Tibial nerve (tissue), 4 donors: ENCODE data around the gene TAF11L7. TPM values are rescaled to one million over a fixed set of nuclear protein-coding genes. Genes with fewer than 3 reads are reported as not detected.
"Not testable (repeated sequence)": the region's sequence is repeated elsewhere in the genome, so short reads cannot be mapped to it uniquely, and the experiment has no call there.

Experiments
- DNase-seq, 2 donors: peaks; one replicate each; pipeline ENCODE4 v3.0.0-alpha.2; 2019; ENCODE audit warnings: low spot score in 2 of 2
- H3K27ac ChIP-seq, 4 donors: fragments of 200-600 bp; sonication (generic) in 3 of 4; one replicate each; pipeline ENCODE4 v1.5.1; 2017 to 2019; ENCODE audit warnings: mild to moderate bottlenecking in 1 of 4
- H3K27me3 ChIP-seq, 2 donors: fragments of 200-600 bp; sonication (generic) in 1 of 2; one replicate each; pipeline versions ENCODE4 v1.5.1 to v1.6.0; 2017 to 2019
- H3K36me3 ChIP-seq, 3 donors: fragments of 200-600 bp; sonication (generic); one replicate each; pipeline ENCODE4 v1.5.1; 2018 to 2019
- H3K4me1 ChIP-seq, 4 donors: fragments of 200-600 bp; sonication (generic) in 3 of 4; one replicate each; pipeline ENCODE4 v1.5.1; 2017 to 2019
- H3K4me3 ChIP-seq, 4 donors: fragments of 200-600 bp; sonication (generic) in 3 of 4; one replicate each; pipeline ENCODE4 v1.5.1; 2017 to 2019; ENCODE audit warnings: mild to moderate bottlenecking in 1 of 4, moderate library complexity in 1 of 4
- H3K9me3 ChIP-seq, 4 donors: fragments of 200-600 bp; sonication (generic) in 3 of 4; one replicate each; pipeline ENCODE4 v1.5.1; 2017 to 2019
- CTCF ChIP-seq, 5 experiments: fragments of 200-600 bp in 3 of 5; fragments of 450-650 bp in 2 of 5; sonication (generic) in 3 of 5; IDR thresholded peaks; one replicate each; pipeline ENCODE4 v1.5.1; 2016 to 2019; ENCODE audit warnings: antibody characterized with exemption in 5 of 5, mild to moderate bottlenecking in 3 of 5, moderate library complexity in 2 of 5
- EP300 ChIP-seq, 2 donors: sonication (generic); formaldehyde crosslinking; IDR thresholded peaks; one replicate each; pipeline ENCODE4 v1.6.1; 2017; ENCODE audit warnings: antibody characterized with exemption in 2 of 2, mild to moderate bottlenecking in 1 of 2
- POLR2A ChIP-seq, 2 donors: fragments of 450-650 bp; IDR thresholded peaks; one replicate each; pipeline ENCODE4 v1.6.1; 2017; ENCODE audit warnings: antibody characterized with exemption in 2 of 2, mild to moderate bottlenecking in 2 of 2, moderate library complexity in 2 of 2
- WGBS, 2 donors: methylation state at CpG; one replicate each; pipeline ENCODE4 v1.1.5; 2018; 5-methylcytosine and 5-hydroxymethylcytosine counted together
- total RNA-seq, 4 donors: library from RNA; depleted of rRNA; stranded (reverse); fragments of >200 nt; gene quantifications; one replicate each; pipeline ENCODE4 v1.1.0, GENCODE V29; 2016

The TAF11L7 gene
- not detected for total RNA-seq

- no CpG with 5 or more reads among the region's 16 CpGs for WGBS, 2 donors
- not testable (repeated sequence) for H3K27me3 ChIP-seq, H3K4me3 ChIP-seq, H3K4me1 ChIP-seq, DNase-seq, H3K9me3 ChIP-seq, H3K27ac ChIP-seq, H3K36me3 ChIP-seq
These were observed at the start of gene TAF11L7 for GRCh38 chr5:17585658-17586057. TAF11L7 (minus strand) TSS chr5:17585758.

GRCh38 chr5:17634160-17634559 is 48.6 kb upstream of the TAF11L7 start, which contains the start of gene TAF11L14:
TAF11L14 (plus strand) TSS chr5:17634460.
- Histone ChIP-seq H3K4me1 (no peaks in the 10 kb centered on the region), H3K27me3 (no peaks in the 10 kb centered on the region), H3K36me3 (no peaks in the 10 kb centered on the region), H3K9me3 (no peaks in the 10 kb centered on the region), H3K4me3 (no peak within 1 kb of the TSS), H3K27ac (no peak within 1 kb of the TSS)
- no peak for DNase-seq
- TF ChIP-seq POLR2A (IDR thresholded peaks at IDR 0.05): no peak
- WGBS, 2 donors: 93 to 97% methylated on average over 5 of the region's 5 CpGs

GRCh38 chr5:17631788-17632187 is 46.2 kb upstream of the TAF11L7 start, which contains the start of gene TAF11L13:
TAF11L13 (plus strand) TSS chr5:17632088.
- H3K27ac ChIP-seq, H3K4me1 ChIP-seq, H3K27me3 ChIP-seq, H3K4me3 ChIP-seq, H3K36me3 ChIP-seq, DNase-seq, H3K9me3 ChIP-seq: not testable (repeated sequence)
- 88% methylated on average over 8 of the region's 12 CpGs for WGBS, 2 donors

GRCh38 chr5:17625686-17626085 is 40.1 kb upstream of the TAF11L7 start:
- no peak for TF ChIP-seq CTCF (IDR thresholded peaks at IDR 0.05)
- TF ChIP-seq POLR2A (IDR thresholded peaks at IDR 0.05): no peak
- TF ChIP-seq EP300 (IDR thresholded peaks at IDR 0.05): no peak
- Histone ChIP-seq H3K4me1 (no peaks in the 10 kb centered on the region), H3K27me3 (no peaks in the 10 kb centered on the region), H3K9me3 (no peaks in the 10 kb centered on the region), H3K36me3 (no peaks in the 10 kb centered on the region), H3K27ac (no peak overlapping the region), H3K4me3 (no peak overlapping the region)
- WGBS, 2 donors: 87 to 98% methylated on average over 7 to 11 of the region's 11 CpGs
- no peak for DNase-seq

- Histone ChIP-seq H3K4me1 (no peaks in the 10 kb centered on the region), H3K36me3 (no peaks in the 10 kb centered on the region), H3K9me3 (no peaks in the 10 kb centered on the region), H3K27ac (no peak overlapping the region), H3K27me3 (no peaks in the 10 kb centered on the region), H3K4me3 (no peak overlapping the region)
- no peak for DNase-seq
- no peak for TF ChIP-seq CTCF (IDR thresholded peaks at IDR 0.05)
- TF ChIP-seq POLR2A (IDR thresholded peaks at IDR 0.05): no peak
- no peak for TF ChIP-seq EP300 (IDR thresholded peaks at IDR 0.05)
- WGBS, 2 donors: 85 to 88% methylated on average over 10 to 17 of the region's 17 CpGs
These were observed 35.1 kb upstream of the TAF11L7 start for GRCh38 chr5:17620627-17621026.

- no peak overlapping the region for H3K4me3 ChIP-seq
- no peaks in the 10 kb centered on the region for H3K4me1 ChIP-seq
- no peaks in the 10 kb centered on the region for H3K36me3 ChIP-seq
- no peak for TF ChIP-seq EP300 (IDR thresholded peaks at IDR 0.05)
- no peak for TF ChIP-seq CTCF (IDR thresholded peaks at IDR 0.05)
- TF ChIP-seq POLR2A (IDR thresholded peaks at IDR 0.05): no peak
- no peaks in the 10 kb centered on the region for H3K9me3 ChIP-seq
- no peaks in the 10 kb centered on the region for H3K27me3 ChIP-seq
- H3K27ac ChIP-seq: no peak overlapping the region
- no peak for DNase-seq
- WGBS, 2 donors: 78 to 86% methylated on average over 3 of the region's 3 CpGs
These were observed 33.8 kb upstream of the TAF11L7 start for GRCh38 chr5:17619354-17619753.
